ENCODE results near the gene UBE2E2.

- TF ChIP-seq CTCF (IDR thresholded peaks at IDR 0.05 in 4 of 5, conservative IDR thresholded peaks at IDR 0.05 in 1 of 5) (no peak), POLR2A (IDR thresholded peaks at IDR 0.05) (no peak)
Measured at GRCh38 chr3:23399221-23399620, 196.1 kb downstream of the UBE2E2 start.

Measured in gastrocnemius medialis (tissue), 4 donors.